ENCODE measurements around the gene DNAJB13.

DNAJB13 gene

DNA sequence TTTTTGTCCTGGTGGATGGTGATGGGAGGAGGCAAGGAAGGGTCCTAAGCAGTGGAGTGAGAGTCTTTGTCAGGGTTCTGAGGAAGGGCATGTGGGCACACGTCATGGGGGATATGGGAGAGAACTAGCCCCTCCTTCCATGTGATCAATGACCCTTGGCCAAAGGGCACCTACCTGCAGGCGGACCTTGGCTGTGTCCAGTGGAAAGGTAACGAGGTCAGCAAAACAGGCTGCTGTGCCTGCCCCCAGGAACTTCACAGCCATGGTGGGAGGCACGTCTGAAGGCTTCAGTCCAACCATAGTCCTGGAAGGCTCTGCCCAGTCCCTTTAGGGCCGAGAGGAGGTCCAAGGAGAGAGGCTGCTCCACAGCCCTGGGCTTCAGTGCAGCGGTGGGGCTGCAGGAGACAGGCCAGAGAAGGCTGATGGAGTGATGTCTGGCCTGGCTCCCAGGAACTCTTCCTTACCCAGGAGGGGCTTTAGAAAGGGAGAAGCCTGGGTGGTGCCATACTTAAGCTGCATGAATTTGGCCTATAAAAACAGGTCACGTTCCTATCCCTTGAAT is 56.0 kb downstream of the DNAJB13 start:
- Histone ChIP-seq H3K4me3 (ENCODE audit: insufficient read depth, low read depth, low read length) (no peak overlapping the region), H3K9me3 (ENCODE audit: control insufficient read depth, low read length) (no peaks in the 10 kb centered on the region), H3K27ac (ENCODE audit: insufficient read depth, low read depth, low read length, poor library complexity, severe bottlenecking) (no peak overlapping the region), H3K27me3 (ENCODE audit: control insufficient read depth, insufficient read depth, low read length, poor library complexity, severe bottlenecking) (no peaks in the 10 kb centered on the region), H3K36me3 (ENCODE audit: control insufficient read depth, insufficient read depth, low read length) (no peaks in the 10 kb centered on the region), H3K4me1 (ENCODE audit: control insufficient read depth, insufficient read depth, low read length) (no peaks in the 10 kb centered on the region)
- whole genome bisulfite sequencing, 2 experiments = 90 to 92% methylated on average over 7 of the region's 7 CpGs

DNA sequence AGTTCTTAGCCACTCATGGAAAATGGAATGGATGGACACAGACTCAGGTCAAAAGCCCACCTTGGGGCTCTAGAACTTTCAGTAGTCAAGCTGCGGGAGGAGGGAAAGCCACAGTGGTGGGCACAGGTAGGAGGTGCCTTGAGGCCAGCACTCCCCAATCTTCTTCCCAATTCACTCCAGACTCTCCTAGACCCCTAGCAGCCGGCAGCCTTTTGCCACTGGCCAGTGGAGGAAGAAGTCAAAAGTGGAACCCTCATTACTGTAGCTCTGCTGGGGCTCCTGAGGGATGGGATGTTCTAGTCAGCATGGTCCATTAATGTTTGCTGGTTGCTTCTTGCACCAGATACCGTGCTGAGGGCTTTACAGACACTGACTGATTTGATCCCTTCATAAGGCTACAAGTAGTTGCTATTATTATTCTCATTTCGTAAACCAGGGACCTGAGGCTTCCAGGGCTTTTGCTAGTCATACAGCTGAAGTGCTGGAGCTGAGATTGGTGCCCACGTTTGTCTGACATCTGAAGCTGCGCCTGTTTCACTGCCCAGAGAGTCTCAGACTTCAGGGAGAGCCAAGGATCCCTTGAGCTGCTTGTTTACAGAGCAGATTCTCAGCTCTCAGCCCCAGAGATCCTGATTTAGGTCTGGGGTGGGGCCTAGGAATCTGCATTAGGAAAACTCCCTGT is 57.0 kb downstream of the DNAJB13 start:
- 95% methylated on average over 6 of the region's 6 CpGs for WGBS, 2 experiments
- no peaks in the 10 kb centered on the region for H3K36me3 ChIP-seq (ENCODE audit: control insufficient read depth, insufficient read depth, low read length)
- H3K4me3 ChIP-seq (ENCODE audit: insufficient read depth, low read depth, low read length) = no peak overlapping the region
- H3K27me3 ChIP-seq (ENCODE audit: control insufficient read depth, insufficient read depth, low read length, poor library complexity, severe bottlenecking) = no peaks in the 10 kb centered on the region
- H3K4me1 ChIP-seq (ENCODE audit: control insufficient read depth, insufficient read depth, low read length) = no peaks in the 10 kb centered on the region
- no peaks in the 10 kb centered on the region for H3K9me3 ChIP-seq (ENCODE audit: control insufficient read depth, low read length)
- no peak overlapping the region for H3K27ac ChIP-seq (ENCODE audit: insufficient read depth, low read depth, low read length, poor library complexity, severe bottlenecking)

DNA sequence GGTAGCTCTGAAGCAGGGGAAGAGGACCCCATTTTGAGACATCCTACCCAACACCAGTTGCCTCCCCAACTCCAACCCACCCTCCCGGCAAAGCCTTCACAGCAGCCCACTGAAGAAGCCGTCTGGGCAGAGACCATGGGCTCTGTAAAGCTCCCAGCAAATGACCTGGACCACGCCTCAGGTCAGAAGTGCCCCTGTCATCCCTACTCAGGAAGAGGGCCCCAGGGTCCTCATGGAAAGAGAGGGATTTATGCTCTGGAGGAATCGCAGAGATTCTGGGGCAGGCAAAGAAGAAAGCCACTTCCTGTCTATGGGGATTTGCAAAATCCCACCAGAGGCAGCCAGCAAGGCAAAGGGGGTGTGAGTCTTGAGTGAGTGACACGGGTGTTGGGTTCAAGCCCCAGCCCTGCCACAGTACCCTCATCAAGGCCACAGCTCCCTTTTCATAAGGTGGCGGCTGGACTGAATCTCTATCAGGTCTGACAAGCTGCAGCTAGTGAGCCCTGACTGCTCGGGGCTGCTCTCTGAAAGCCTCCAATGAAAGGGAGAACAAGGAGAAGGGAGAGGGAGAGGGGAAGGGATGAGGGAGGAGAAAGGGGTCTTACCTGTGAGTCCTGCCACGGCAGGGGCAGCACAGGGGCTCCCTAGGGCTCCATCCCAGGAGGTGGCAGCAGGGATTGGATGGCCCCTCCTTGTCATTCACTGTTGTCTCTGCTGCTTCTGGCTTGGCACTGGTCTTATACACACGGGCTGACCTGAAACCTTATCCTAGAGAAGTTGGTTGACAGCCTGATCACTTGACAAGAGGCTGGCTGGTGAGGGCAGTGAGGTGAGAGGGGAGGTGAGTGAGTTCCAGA is 57.8 kb downstream of the DNAJB13 start, which contains the start of gene UCP3:
Gene UCP3 (minus strand): TSS at position 713 of the 857 bp plus-strand sequence. CDS start 2,043 bp downstream, outside the sequence.
- Histone ChIP-seq H3K4me3 (ENCODE audit: insufficient read depth, low read depth, low read length) (no peak within 1 kb of the TSS), H3K27ac (ENCODE audit: insufficient read depth, low read depth, low read length, poor library complexity, severe bottlenecking) (no peak within 1 kb of the TSS), H3K4me1 (ENCODE audit: control insufficient read depth, insufficient read depth, low read length) (no peaks in the 10 kb centered on the region), H3K27me3 (ENCODE audit: control insufficient read depth, insufficient read depth, low read length, poor library complexity, severe bottlenecking) (no peaks in the 10 kb centered on the region), H3K36me3 (ENCODE audit: control insufficient read depth, insufficient read depth, low read length) (no peaks in the 10 kb centered on the region), H3K9me3 (ENCODE audit: control insufficient read depth, low read length) (no peaks in the 10 kb centered on the region)
- 81 to 82% methylated on average over 9 of the region's 9 CpGs for WGBS, 2 experiments

DNA sequence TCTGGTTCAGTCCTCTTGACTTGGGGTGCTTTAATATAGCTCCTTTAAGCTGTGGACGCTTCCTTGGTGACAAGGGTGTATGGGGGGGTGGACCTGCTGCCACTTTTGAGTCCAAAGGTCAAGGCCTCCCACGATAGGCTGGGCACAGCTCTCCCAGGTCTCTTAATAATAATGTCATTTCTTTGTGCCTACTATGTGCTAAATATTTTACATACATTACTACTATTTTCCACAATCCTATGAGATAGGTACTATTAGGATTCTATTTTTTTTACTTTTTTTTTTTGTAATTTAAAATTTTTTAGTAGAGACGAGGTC is 58.4 kb downstream of the DNAJB13 start:
- no peaks in the 10 kb centered on the region for H3K4me1 ChIP-seq (ENCODE audit: control insufficient read depth, insufficient read depth, low read length)
- H3K27me3 ChIP-seq (ENCODE audit: control insufficient read depth, insufficient read depth, low read length, poor library complexity, severe bottlenecking) = no peaks in the 10 kb centered on the region
- H3K27ac ChIP-seq (ENCODE audit: insufficient read depth, low read depth, low read length, poor library complexity, severe bottlenecking) = no peak overlapping the region
- H3K9me3 ChIP-seq (ENCODE audit: control insufficient read depth, low read length) = no peaks in the 10 kb centered on the region
- WGBS, 2 experiments = 91 to 93% methylated on average over 2 to 3 of the region's 3 CpGs
- no peaks in the 10 kb centered on the region for H3K36me3 ChIP-seq (ENCODE audit: control insufficient read depth, insufficient read depth, low read length)
- no peak overlapping the region for H3K4me3 ChIP-seq (ENCODE audit: insufficient read depth, low read depth, low read length)

DNA sequence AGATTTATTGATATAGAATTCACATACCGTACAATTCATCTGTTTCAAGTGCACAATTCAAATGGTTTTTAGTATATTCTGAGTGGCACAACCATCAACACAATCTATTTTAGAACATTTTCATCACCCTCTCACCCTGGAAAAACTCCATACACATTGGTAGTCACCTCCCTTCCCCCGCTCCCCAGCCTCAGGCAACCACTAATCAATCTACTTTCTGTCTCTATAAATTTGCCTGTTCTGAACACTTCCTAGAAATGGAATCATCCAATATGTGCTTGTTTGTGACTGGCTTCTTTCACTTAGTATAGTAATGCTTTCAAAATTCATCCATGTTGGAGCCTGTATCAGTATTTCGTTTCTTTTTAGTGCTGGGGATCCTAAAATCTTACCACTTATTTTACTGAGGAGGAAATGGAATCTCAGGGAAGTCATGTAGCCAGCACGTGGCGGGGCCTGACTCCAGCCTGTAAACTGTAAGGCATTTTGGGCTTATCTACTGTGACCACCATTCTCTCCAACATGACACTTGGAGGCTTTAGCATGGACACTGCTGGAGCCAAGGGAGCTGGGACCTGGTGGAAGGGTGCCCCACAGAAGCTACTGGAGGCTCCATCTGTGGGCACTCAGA is 59.0 kb downstream of the DNAJB13 start:
- Histone ChIP-seq H3K36me3 (ENCODE audit: control insufficient read depth, insufficient read depth, low read length) (no peaks in the 10 kb centered on the region), H3K9me3 (ENCODE audit: control insufficient read depth, low read length) (no peaks in the 10 kb centered on the region), H3K27me3 (ENCODE audit: control insufficient read depth, insufficient read depth, low read length, poor library complexity, severe bottlenecking) (no peaks in the 10 kb centered on the region), H3K4me1 (ENCODE audit: control insufficient read depth, insufficient read depth, low read length) (no peaks in the 10 kb centered on the region), H3K27ac (ENCODE audit: insufficient read depth, low read depth, low read length, poor library complexity, severe bottlenecking) (no peak overlapping the region), H3K4me3 (ENCODE audit: insufficient read depth, low read depth, low read length) (no peak overlapping the region)
- 86 to 93% methylated on average over 5 of the region's 5 CpGs for WGBS, 2 experiments

DNA sequence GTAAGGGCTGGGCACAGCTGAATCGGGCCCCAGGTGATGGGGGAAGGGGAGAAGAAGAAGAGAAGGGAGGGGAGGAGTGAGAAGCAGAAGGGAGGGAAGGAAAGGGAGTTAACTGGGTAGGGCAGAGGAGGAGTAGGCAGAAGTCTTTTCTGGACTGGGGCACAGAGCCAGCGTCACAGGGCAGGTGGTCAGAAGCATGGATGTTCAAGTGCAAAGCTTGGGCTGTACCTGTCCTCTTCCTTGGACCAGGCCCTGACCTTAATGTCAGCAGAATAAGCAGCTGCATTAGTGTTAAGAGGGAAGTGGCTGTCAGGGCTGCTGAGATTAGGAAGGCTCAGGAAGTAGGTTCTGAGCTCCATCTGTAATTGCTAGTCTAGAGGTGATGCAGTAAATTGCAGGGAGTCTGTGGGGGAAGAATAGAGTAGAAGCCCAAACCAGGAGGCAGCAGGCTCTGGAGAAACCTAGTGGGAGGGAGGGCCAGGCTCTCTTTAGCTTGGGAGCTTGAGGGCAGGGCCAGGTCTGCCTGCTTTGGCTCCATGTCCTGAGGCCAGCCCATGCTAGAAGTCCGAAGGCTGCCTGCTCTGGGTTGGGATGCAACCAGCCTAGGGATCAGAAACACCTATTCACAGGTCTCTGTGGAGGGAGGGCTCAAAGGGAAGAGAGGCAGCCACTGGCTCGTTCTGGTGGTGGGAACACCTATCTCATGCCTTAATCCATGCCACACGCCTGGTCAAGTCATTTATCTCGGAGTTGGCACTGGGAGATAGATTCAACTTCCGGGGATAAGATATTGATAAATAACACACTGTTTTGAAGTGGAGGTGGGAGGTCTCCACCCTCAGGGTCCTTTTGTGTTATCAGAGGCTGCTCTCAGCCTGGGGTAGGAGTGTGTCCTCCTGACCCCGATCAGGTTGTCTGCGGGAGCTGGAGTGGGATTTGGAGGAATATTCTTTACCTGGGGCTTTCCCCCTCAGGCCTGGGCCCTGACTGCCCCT is 59.8 kb downstream of the DNAJB13 start:
- H3K27me3 ChIP-seq (ENCODE audit: control insufficient read depth, insufficient read depth, low read length, poor library complexity, severe bottlenecking) = no peaks in the 10 kb centered on the region
- no peaks in the 10 kb centered on the region for H3K36me3 ChIP-seq (ENCODE audit: control insufficient read depth, insufficient read depth, low read length)
- H3K27ac ChIP-seq (ENCODE audit: insufficient read depth, low read depth, low read length, poor library complexity, severe bottlenecking) = no peak overlapping the region
- H3K9me3 ChIP-seq (ENCODE audit: control insufficient read depth, low read length) = no peaks in the 10 kb centered on the region
- no peaks in the 10 kb centered on the region for H3K4me1 ChIP-seq (ENCODE audit: control insufficient read depth, insufficient read depth, low read length)
- no peak overlapping the region for H3K4me3 ChIP-seq (ENCODE audit: insufficient read depth, low read depth, low read length)
- WGBS, 2 experiments = 91 to 94% methylated on average over 9 of the region's 9 CpGs

DNA sequence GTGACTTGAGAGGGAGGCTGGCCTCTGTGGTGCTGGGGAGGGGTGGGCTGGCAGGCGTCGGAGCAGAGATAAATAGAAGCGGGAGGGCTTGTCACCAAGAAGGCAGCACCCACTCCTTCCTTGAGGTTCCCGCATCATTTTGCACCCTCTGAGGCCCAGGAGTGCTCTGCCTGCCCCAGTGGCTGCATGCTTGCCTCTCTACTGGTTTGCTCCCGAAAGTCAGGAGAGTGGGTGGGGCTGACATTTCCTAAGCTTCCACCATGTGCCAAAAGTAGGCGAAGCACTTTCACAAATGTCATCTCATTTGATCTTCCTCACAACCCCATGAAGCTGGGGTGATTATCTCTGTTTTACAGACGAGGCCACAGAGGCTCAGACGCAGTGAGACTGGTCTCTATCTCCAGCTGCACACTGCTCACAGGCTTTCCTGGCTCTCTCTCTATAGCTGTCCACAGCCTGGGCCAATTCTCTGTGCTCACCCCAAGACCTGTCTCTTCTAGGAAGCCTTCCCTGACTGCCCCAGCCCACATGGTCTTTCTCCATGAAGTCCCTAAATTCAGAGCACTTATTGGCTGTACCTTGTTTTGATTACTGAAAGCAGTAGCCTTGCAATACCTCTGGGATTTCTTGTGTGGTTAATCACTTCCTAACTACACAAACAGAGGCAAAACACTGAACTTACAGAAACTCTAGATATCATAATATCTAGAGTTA is 60.7 kb downstream of the DNAJB13 start:
- no peak overlapping the region for H3K27ac ChIP-seq (ENCODE audit: insufficient read depth, low read depth, low read length, poor library complexity, severe bottlenecking)
- 92 to 94% methylated on average over 8 of the region's 8 CpGs for WGBS, 2 experiments

DNA sequence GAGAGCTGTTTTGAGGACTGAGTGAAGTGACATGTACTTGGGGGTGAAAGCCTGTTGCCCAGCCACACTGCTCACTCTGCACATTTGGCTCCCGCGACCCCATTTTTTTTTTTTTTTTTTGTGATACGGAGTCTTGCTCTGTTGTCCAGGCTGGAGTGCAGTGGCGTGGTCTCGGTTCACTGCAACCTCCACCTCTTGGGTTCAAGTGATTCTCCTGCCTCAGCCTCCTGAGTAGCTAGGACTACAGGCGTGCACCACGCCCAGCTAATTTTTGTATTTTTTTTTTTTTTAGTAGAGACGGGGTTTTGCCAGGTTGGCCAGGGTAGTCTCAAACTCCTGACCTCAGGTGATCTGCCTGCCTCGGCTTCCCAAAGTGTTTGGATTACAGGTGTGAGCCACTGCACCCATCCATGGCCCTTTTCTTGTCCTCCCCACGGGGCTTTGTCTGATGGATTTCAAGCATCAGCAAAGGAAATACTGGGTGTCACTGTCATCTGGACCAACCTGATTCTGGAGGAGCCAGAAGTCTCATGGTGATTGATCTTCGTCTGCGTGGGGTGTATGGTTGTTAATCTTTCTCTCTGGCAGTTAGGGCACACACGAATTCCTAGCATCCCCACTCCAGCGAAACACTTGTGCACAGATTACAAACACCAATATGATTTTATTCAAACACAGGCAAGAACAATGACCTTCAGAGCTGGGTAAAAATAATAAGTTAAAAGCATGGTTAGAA is 61.4 kb downstream of the DNAJB13 start:
- WGBS, 2 experiments = 92 to 94% methylated on average over 13 to 14 of the region's 14 CpGs
- H3K27me3 ChIP-seq (ENCODE audit: control insufficient read depth, insufficient read depth, low read length, poor library complexity, severe bottlenecking) = no peaks in the 10 kb centered on the region
- peaks cover 5% of the 10 kb centered on the region for H3K36me3 ChIP-seq (ENCODE audit: control insufficient read depth, insufficient read depth, low read length)
- no peaks in the 10 kb centered on the region for H3K9me3 ChIP-seq (ENCODE audit: control insufficient read depth, low read length)
- no peaks in the 10 kb centered on the region for H3K4me1 ChIP-seq (ENCODE audit: control insufficient read depth, insufficient read depth, low read length)
- H3K27ac ChIP-seq (ENCODE audit: insufficient read depth, low read depth, low read length, poor library complexity, severe bottlenecking) = no peak overlapping the region
- no peak overlapping the region for H3K4me3 ChIP-seq (ENCODE audit: insufficient read depth, low read depth, low read length)

More for the DNA sequence above, 60.7 kb downstream of the DNAJB13 start:
- Histone ChIP-seq H3K27me3 (ENCODE audit: control insufficient read depth, insufficient read depth, low read length, poor library complexity, severe bottlenecking) (no peaks in the 10 kb centered on the region), H3K4me3 (ENCODE audit: insufficient read depth, low read depth, low read length) (no peak overlapping the region), H3K36me3 (ENCODE audit: control insufficient read depth, insufficient read depth, low read length) (peaks cover 5% of the 10 kb centered on the region), H3K4me1 (ENCODE audit: control insufficient read depth, insufficient read depth, low read length) (no peaks in the 10 kb centered on the region), H3K9me3 (ENCODE audit: control insufficient read depth, low read length) (no peaks in the 10 kb centered on the region)

All from ectodermal cell (in vitro differentiated cells).